Type B pancreatic cell (in vitro differentiated cells): ENCODE data around the gene FNBP1L. TPM values are rescaled to one million over a fixed set of nuclear protein-coding genes. Genes with fewer than 3 reads are reported as not detected.

Experiments used
- DNase-seq: peaks from one replicate; pipeline ENCODE4 v3.0.0; 2021; ENCODE audit warnings: mixed read lengths; ENCODE audit not compliant: unreplicated experiment; ENCODE audit errors: extremely low spot score
- H3K27ac Mint-ChIP-seq: 2 replicates; pipeline ENCODE4 v1.8.0; 2021; ENCODE audit warnings: mild to moderate bottlenecking, mixed read lengths
- H3K27me3 Mint-ChIP-seq: 2 replicates; pipeline ENCODE4 v1.8.0; 2021; ENCODE audit warnings: mixed read lengths
- H3K36me3 Mint-ChIP-seq: 2 replicates; pipeline ENCODE4 v1.8.0; 2021; ENCODE audit warnings: mixed read lengths
- H3K4me1 Mint-ChIP-seq: one replicate; pipeline ENCODE4 v1.8.0; 2021; ENCODE audit warnings: mixed read lengths; ENCODE audit not compliant: unreplicated experiment
- H3K4me3 Mint-ChIP-seq: 2 replicates; pipeline ENCODE4 v1.8.0; 2021; ENCODE audit warnings: mild to moderate bottlenecking, mixed read lengths
- H3K9me3 Mint-ChIP-seq: 2 replicates; pipeline ENCODE4 v1.8.0; 2021; ENCODE audit warnings: mixed read lengths
- total RNA-seq: library from RNA; stranded (reverse); gene quantifications from 2 replicates; pipeline ENCODE4 v1.2.1, GENCODE V29; 2021; ENCODE audit warnings: low replicate concordance
- TF ChIP-seq, protein P1 (sequence below): fragments of 200-600 bp; sonication (generic); conservative IDR thresholded peaks from 2 replicates; pipeline ENCODE4 v1.5.0; 2021; ENCODE audit warnings: antibody characterized with exemption, mild to moderate bottlenecking

FNBP1L gene
- total RNA-seq, 1 donor from 2014 or later, result 74.7 TPM

DNA sequence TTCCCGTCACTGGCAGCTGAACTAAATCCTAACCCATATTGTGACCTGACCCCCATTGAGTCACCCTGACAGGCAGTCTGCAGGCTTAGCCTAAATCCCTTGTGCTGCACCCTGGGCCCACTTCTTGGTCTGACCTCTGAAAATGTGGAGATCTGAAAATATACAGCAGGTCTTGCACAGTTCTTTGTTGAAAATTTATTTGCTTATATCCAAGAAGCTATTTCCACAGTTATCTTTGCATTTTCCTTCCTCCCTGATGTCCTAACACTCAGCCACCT, 146.6 kb downstream of the FNBP1L start:
- peak overlapping the region; percentile 94 for H3K27ac Mint-ChIP-seq
- no peak for DNase-seq
- H3K4me1 Mint-ChIP-seq, result peaks cover 71% of the 10 kb centered on the region
- peak overlapping the region; percentile 80 for H3K4me3 Mint-ChIP-seq
- no peaks in the 10 kb centered on the region for H3K27me3 Mint-ChIP-seq
- no peaks in the 10 kb centered on the region for H3K9me3 Mint-ChIP-seq
- H3K36me3 Mint-ChIP-seq, result peaks cover 13% of the 10 kb centered on the region
- TF ChIP-seq, protein P1, sequence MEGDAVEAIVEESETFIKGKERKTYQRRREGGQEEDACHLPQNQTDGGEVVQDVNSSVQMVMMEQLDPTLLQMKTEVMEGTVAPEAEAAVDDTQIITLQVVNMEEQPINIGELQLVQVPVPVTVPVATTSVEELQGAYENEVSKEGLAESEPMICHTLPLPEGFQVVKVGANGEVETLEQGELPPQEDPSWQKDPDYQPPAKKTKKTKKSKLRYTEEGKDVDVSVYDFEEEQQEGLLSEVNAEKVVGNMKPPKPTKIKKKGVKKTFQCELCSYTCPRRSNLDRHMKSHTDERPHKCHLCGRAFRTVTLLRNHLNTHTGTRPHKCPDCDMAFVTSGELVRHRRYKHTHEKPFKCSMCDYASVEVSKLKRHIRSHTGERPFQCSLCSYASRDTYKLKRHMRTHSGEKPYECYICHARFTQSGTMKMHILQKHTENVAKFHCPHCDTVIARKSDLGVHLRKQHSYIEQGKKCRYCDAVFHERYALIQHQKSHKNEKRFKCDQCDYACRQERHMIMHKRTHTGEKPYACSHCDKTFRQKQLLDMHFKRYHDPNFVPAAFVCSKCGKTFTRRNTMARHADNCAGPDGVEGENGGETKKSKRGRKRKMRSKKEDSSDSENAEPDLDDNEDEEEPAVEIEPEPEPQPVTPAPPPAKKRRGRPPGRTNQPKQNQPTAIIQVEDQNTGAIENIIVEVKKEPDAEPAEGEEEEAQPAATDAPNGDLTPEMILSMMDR, result no peak

GRCh38 chr1:93595266-93595665, 147.3 kb downstream of the FNBP1L start:
- H3K9me3 Mint-ChIP-seq, result no peaks in the 10 kb centered on the region
- peak overlapping the region; percentile 80 for H3K4me3 Mint-ChIP-seq
- peaks cover 16% of the 10 kb centered on the region for H3K36me3 Mint-ChIP-seq
- H3K27me3 Mint-ChIP-seq, result no peaks in the 10 kb centered on the region
- peaks cover 76% of the 10 kb centered on the region for H3K4me1 Mint-ChIP-seq
- peak overlapping the region; percentile 94 for H3K27ac Mint-ChIP-seq
- no peak for DNase-seq
- TF ChIP-seq, protein P1, result no peak

GRCh38 chr1:93595743-93596142, 147.8 kb downstream of the FNBP1L start:
- H3K9me3 Mint-ChIP-seq, result no peaks in the 10 kb centered on the region
- H3K36me3 Mint-ChIP-seq, result peaks cover 16% of the 10 kb centered on the region
- no peak overlapping the region for H3K4me3 Mint-ChIP-seq
- DNase-seq, result no peak
- H3K27me3 Mint-ChIP-seq, result no peaks in the 10 kb centered on the region
- TF ChIP-seq, protein P1, result no peak
- H3K4me1 Mint-ChIP-seq, result peaks cover 74% of the 10 kb centered on the region
- H3K27ac Mint-ChIP-seq, result no peak overlapping the region

DNA sequence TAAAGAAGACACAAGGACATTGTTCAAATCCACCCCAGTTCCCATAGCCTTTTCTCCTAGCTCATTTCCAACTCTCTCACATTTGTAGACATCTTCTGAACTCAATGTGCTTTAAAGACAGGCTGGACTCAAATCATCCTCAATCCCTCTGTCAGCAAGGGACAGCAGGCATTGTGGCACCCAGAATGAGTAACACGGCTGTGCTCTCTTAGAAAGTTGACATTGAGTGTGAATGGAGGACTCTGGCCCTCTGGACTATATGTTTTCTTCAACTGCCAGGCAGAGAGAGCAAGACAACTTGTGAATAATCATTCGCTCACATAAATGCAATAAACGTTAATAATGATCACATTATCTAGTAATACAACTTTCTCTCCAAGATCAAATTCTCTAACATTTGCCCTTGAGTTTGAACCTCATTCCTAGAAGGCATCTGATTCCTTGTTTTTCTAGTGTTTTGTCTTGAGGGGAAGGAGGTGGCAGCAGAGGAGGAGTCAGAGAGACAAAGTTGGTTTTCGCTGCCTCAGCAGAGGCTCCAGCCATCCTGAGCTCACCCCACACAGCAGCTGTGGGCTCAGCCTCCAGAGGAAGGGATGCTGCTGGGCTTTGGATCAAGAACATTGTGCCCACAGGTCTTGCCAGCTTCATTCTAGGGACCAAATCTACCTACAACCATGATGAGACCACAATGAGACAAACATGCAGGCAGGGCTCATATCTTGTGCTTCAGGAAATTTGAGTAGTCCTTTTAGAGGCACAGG, 148.6 kb downstream of the FNBP1L start:
- DNase-seq, result no peak
- Mint-ChIP-seq H3K27me3 (no peaks in the 10 kb centered on the region), H3K27ac (peak overlapping the region; percentile 37), H3K4me1 (peaks cover 69% of the 10 kb centered on the region), H3K36me3 (peaks cover 18% of the 10 kb centered on the region), H3K4me3 (peak overlapping the region; percentile 64), H3K9me3 (no peaks in the 10 kb centered on the region)
- TF ChIP-seq, protein P1, result no peak

DNA sequence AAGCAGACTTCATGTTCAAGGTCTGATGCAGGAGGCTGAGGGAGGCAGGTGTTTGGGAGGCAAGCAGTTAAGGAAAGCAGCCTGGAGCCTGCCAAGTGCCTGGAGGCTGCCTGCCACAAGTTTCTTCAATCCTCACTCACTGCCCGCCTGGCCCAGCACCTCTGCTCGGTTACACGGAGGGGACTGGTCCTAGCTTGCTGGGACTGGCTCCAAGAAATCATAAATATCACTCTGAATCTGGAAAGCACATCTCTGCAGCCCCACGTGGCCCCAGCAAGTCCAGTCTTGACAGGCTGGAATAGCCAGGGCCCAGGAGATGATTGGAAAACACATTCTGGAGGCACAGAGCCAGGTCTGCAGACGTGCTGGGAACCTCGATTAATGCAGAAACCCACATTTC, 149.8 kb downstream of the FNBP1L start:
- Mint-ChIP-seq H3K27ac (peak overlapping the region; percentile 37), H3K36me3 (peaks cover 14% of the 10 kb centered on the region), H3K4me3 (no peak overlapping the region), H3K4me1 (peaks cover 57% of the 10 kb centered on the region), H3K9me3 (no peaks in the 10 kb centered on the region), H3K27me3 (no peaks in the 10 kb centered on the region)
- no peak for DNase-seq
- TF ChIP-seq, protein P1, result no peak

DNA sequence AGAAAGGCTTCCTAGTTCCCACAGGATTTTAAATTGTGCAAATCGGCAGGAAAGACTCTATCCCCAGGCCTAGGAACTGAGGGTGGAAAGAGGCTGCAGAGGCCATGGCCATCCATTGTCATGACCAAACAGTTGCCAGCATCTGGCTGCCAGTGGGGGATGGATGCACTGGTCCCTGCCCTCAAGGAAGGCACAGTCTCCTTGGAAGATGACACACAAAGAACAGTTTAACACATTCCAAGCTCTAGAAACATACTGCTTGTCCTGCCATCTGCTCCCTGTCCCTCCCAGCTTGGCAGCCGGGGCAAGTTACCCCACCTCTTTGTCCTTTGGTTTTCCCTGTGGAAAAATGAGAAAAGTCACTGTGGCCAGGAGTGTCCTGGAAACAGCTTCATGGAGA, 150.5 kb downstream of the FNBP1L start:
- no peak overlapping the region for H3K4me3 Mint-ChIP-seq

More for the DNA sequence above, 150.5 kb downstream of the FNBP1L start:
- peaks cover 14% of the 10 kb centered on the region for H3K36me3 Mint-ChIP-seq
- H3K27ac Mint-ChIP-seq, result no peak overlapping the region
- DNase-seq, result no peak
- H3K9me3 Mint-ChIP-seq, result no peaks in the 10 kb centered on the region
- peaks cover 55% of the 10 kb centered on the region for H3K4me1 Mint-ChIP-seq
- TF ChIP-seq, protein P1, result no peak
- no peaks in the 10 kb centered on the region for H3K27me3 Mint-ChIP-seq
